Measurements from ENCODE around the gene EEPD1.

- no peak for TF ChIP-seq HOXA7 (CRISPR knock-in tag; IDR thresholded peaks at IDR 0.05)
- TF ChIP-seq, protein P1, sequence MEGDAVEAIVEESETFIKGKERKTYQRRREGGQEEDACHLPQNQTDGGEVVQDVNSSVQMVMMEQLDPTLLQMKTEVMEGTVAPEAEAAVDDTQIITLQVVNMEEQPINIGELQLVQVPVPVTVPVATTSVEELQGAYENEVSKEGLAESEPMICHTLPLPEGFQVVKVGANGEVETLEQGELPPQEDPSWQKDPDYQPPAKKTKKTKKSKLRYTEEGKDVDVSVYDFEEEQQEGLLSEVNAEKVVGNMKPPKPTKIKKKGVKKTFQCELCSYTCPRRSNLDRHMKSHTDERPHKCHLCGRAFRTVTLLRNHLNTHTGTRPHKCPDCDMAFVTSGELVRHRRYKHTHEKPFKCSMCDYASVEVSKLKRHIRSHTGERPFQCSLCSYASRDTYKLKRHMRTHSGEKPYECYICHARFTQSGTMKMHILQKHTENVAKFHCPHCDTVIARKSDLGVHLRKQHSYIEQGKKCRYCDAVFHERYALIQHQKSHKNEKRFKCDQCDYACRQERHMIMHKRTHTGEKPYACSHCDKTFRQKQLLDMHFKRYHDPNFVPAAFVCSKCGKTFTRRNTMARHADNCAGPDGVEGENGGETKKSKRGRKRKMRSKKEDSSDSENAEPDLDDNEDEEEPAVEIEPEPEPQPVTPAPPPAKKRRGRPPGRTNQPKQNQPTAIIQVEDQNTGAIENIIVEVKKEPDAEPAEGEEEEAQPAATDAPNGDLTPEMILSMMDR (IDR thresholded peaks at IDR 0.05): no peak
- no peak for TF ChIP-seq ESRRA (IDR thresholded peaks at IDR 0.05; ENCODE audit: borderline replicate concordance, low read length)
- TF ChIP-seq RAD21 (conservative IDR thresholded peaks at IDR 0.05 in 1 of 2, IDR thresholded peaks at IDR 0.05 in 1 of 2): no peak
- no peak for TF ChIP-seq CEBPB (IDR thresholded peaks at IDR 0.05)
- no peak for TF ChIP-seq POLR2A (IDR thresholded peaks at IDR 0.05; ENCODE audit: low read length)
- TF ChIP-seq MYC (IDR thresholded peaks at IDR 0.05; ENCODE audit: borderline replicate concordance, low read length): no peak
- TF ChIP-seq, protein P2, sequence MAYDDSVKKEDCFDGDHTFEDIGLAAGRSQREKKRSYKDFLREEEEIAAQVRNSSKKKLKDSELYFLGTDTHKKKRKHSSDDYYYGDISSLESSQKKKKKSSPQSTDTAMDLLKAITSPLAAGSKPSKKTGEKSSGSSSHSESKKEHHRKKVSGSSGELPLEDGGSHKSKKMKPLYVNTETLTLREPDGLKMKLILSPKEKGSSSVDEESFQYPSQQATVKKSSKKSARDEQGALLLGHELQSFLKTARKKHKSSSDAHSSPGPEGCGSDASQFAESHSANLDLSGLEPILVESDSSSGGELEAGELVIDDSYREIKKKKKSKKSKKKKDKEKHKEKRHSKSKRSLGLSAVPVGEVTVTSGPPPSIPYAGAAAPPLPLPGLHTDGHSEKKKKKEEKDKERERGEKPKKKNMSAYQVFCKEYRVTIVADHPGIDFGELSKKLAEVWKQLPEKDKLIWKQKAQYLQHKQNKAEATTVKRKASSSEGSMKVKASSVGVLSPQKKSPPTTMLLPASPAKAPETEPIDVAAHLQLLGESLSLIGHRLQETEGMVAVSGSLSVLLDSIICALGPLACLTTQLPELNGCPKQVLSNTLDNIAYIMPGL (CRISPR knock-in tag; IDR thresholded peaks at IDR 0.05; ENCODE audit: borderline replicate concordance): no peak
- TF ChIP-seq HDAC2 (IDR thresholded peaks at IDR 0.05): no peak
These were observed 22.8 kb downstream of the EEPD1 start for GRCh38 chr7:36175886-36176285.
